GM19467 (cell line): ENCODE results near the gene IL3RA.
"Not testable (repeated sequence)": the region's sequence is repeated elsewhere in the genome, so short reads cannot be mapped to it uniquely, and the experiment has no call there.

Experiments used
- ATAC-seq: cut with Tn5 transposase; IDR thresholded peaks from one replicate; pipeline ENCODE4 v1.9.1; 2021; ENCODE audit warnings: mild to moderate bottlenecking, moderate library complexity; ENCODE audit not compliant: unreplicated experiment

Gene IL3RA

GRCh38 chrX:1421433-1422134 lies 85.0 kb downstream of the IL3RA start:
- ATAC-seq, result no peak

GRCh38 chrX:1422135-1422465 lies 85.5 kb downstream of the IL3RA start:
- no peak for ATAC-seq

GRCh38 chrX:1423215-1423614 lies 86.6 kb downstream of the IL3RA start:
- ATAC-seq, result no peak

GRCh38 chrX:1424147-1424851 lies 87.7 kb downstream of the IL3RA start:
- no peak for ATAC-seq

DNA sequence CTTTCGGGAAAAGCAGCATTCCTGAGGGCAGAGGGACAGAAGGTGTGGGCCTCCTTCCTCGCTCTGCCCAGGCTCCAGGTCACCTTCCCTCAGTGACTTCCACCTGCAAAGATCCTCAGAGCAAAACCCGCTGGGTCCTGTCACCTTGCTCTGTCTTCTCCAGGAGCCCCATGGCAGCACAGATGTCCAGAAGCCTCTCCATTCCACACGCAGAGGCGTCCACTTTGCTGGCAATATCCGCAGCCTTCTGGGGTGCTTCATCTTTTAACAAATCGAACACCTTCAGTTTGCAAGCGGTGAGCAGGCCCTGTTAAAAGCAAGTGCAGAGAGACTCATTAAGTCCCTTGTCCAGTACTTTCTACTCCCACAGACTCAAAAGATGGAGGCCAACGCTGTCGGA lies 88.8 kb downstream of the IL3RA start:
- no peak for ATAC-seq

DNA sequence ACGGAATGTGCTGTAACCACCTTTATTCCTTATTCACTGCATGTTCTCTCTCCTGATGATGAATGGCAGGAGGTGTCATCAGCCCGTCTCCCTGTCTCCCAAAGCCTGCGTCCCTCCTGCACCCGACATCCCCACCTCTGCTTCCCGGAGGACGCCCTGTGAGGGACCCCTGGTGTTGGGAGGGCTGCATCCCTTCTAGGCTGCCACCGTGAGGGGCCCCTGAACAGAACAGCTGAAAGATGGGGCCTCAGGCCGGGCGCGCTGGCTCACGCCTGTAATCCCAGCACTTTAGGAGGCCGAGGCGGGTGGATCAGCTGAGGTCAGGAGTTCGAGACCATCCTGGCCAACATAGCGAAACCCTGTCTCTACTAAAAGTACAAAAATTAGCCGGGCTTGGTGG lies 89.7 kb downstream of the IL3RA start:
- not testable (repeated sequence) for ATAC-seq

- no peak for ATAC-seq
These were observed 91.2 kb downstream of the IL3RA start for GRCh38 chrX:1427756-1428155.

- ATAC-seq, result no peak
These were observed 93.9 kb downstream of the IL3RA start for GRCh38 chrX:1430451-1430850.
